ENCODE data around the gene STRN4. TPM values are rescaled to one million over a fixed set of nuclear protein-coding genes. Genes with fewer than 3 reads are reported as not detected.

Gene STRN4
- total RNA-seq, 1 experiment from 2014 or later: 29.9 TPM

DNA sequence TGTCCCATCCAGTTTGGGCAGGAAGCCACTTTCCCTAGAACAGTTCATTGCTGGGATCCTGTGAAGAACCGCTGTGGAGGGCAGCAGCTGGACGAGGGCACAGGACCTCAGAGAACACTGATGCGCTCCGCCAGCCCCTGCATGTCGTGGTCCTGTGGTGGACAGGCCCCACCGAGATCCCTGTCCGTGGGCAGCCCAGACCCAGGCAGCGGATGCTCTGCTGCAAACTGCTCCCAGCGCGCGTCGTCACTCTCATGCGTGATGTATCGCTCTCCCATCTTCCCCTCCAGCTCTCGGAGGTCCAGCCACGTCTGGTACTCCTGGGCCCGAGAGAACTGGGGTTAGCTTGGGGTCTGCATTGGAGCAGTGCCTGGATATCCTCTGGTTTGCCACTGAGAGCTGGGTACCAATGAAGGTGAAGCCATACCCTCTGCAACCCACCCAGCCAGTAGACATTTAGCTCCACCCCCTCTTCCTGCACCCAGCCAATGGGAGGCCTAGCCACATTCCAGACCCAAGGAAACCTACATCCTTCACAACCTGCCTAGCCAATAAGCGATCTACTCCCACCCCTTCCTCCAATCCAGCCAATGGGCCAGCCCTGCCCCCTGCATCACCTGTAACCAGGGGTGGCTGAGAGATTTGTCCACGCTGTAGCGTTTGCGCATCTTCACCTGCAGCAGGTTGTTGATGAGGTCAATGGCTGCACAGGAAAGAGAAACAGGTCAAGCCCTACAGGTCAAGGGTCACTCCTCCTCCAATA, 71.7 kb downstream of the STRN4 start:
- DNase-seq (ENCODE audit: low spot score): no peak

DNA sequence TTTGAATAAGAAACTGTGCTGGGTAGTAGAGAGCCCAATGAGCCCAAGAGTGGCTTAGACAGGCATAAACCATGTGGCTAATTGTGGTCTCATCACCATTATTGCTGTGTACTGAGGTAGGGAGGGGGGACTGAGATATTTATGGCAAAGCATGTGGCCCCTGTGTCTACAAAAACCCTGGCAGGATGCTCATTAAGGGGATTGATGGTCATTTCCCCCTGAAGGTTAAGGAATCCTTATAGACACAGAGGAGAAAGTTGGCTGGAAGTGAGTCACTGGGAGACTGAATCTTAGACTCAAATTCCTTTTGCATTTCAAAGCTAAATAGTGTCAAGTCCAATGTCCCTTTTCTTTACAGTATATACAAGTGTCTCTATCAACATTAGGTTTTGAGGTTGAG, 75.4 kb downstream of the STRN4 start:
- DNase-seq (ENCODE audit: low spot score): no peak

Other genes with a start within 250 kb of the STRN4 start
- gene CALM3, start 145.1 kb downstream of the STRN4 start, total RNA-seq (2014; rRNA removed; shearing (Covaris generic)): 166 TPM in 2 replicates
- gene PTGIR, start 121.4 kb downstream of the STRN4 start, total RNA-seq (2014; rRNA removed; shearing (Covaris generic)): 0.06 and 0.08 TPM in 2 replicates
- not detected in 2 replicates for gene GNG8, start 110.2 kb downstream of the STRN4 start, total RNA-seq (2014; rRNA removed; shearing (Covaris generic))
- gene DACT3, start 85.3 kb downstream of the STRN4 start, total RNA-seq (2014; rRNA removed; shearing (Covaris generic)): 0.56 and 0.78 TPM in 2 replicates
- 14.3 and 18.0 TPM in 2 replicates for gene PRKD2, start 29.3 kb downstream of the STRN4 start, total RNA-seq (2014; rRNA removed; shearing (Covaris generic))
- 16.2 and 33.4 TPM in 2 replicates for gene FKRP, start 393 bp downstream of the STRN4 start, total RNA-seq (2014; rRNA removed; shearing (Covaris generic))
- gene SLC1A5, start 42.1 kb upstream of the STRN4 start, total RNA-seq (2014; rRNA removed; shearing (Covaris generic)): 159 and 163 TPM in 2 replicates
- gene AP2S1, start 104.4 kb upstream of the STRN4 start, total RNA-seq (2014; rRNA removed; shearing (Covaris generic)): 363 and 394 TPM in 2 replicates
- gene ARHGAP35, start 114.5 kb upstream of the STRN4 start, total RNA-seq (2014; rRNA removed; shearing (Covaris generic)): 24.0 and 27.1 TPM in 2 replicates